Hematopoietic multipotent progenitor cell treated with erythropoietin and hydrocortisone succinate and interleukin-3 and kit ligand, for 17 days (in vitro differentiated cells): Measurements from ENCODE around the gene TELO2.

Experiments used
- DNase-seq: peaks from one replicate; pipeline ENCODE4 v3.0.0-alpha.2; 2015; ENCODE audit warnings: low spot score

TELO2 gene

DNA sequence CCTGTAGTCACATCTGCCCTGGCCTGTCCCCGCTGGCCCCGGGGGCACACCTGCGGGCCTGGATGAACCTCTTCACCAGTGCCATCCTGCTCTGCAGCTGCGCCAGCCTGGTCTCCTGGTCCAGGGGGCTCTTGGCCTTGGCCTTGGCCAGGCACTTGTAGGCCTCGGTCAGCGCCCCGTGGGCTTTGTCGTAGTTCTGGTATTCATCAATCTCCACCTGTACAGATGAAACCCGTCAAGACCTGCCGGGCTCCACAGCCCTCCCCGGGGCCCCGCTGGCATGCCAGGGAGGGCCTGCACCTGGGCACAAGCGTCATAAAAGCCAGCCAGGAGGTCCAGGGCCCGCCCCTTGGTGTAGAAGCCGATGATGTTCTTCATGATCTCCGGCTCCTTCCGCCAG lies 26.7 kb downstream of the TELO2 start:
- DNase-seq = no peak

- no peak for DNase-seq
These were observed 27.3 kb downstream of the TELO2 start for GRCh38 chr16:1520461-1520860.

DNA sequence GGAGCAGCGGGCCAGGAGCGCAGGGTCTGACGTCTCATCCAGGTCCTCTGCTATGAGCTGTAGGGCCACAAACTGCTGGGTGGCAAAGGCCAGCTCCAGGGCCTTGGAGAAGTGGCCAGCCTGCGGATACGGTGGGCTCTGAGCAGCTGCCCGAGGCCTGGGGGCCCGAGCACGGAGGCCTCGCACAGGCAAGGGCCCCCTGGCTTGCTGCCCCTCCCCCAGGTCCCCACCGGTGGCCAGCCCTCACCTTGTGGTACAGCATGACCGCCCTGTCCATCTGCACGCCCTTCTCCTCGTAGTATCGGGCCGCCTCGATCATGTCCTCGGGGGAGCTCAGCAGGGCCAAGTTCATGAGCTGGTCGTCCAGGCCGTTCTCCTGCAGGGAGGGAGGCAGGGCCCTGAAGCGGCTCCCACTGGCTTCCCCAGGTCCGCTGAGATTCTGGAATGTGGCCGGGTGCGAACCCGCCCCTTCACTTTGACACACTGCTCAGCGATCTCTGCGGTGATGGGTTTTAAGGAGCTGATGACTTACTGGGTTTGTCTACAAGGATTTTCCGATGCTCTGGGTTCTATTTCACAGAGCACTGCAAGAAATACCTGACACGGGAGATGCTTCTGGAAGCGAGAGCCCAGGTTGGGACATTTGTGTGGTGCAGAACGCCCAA lies 30.6 kb downstream of the TELO2 start:
- DNase-seq = no peak

DNA sequence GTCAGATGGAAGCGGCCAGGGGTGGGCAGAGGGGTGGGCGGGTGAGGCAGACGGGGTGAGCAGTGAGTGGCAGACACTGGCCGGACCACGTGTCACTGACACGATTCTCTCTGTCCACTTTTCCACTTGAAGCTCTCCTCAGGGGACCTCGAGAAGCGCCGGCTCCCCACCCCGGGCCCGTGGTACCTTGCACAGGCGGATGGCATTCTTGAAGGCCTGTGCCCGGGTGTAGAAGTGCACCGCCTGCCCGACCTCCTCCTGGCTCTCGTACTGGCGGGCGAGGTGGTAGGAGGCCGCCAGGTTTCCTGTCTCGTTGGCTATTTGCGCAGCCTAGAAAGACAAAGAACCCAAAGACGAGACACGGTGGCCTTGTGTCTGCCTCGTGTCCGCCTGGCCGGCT lies 31.2 kb downstream of the TELO2 start:
- DNase-seq = no peak

DNA sequence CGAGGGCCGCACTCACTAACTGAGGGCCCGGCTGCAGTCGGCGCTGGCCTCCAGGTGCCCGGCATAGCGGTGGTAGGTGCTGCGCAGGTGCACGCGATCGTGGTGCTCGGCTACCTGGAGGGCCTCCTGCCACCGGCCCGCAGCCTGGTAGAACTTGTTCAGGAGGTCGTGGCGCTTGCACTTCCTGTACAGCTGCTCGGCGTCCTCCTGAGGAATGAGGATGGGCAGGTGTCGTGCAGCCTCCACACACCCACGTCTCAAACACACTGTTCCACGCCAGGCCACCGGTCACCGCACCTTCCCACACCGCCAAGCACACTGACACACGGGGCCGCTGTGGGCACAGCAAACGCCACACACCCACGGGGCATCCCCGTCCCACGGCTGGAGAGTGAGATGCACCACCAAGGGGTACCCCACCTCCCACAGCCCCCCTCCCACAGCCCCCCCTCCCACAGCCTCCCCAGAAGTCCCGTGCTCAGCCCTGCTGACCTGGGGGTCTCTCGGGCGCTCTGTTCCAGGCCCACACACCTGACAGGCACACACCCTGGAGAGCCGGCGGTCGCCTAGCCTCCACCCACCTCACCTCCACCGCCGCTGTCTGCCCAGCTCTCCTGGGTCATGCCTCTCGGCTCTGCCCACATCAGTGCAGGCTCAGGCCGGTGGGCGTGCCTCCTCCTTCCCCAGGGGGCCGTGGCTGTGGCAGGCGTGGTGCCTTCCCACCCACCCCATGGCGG lies 32.9 kb downstream of the TELO2 start:
- no peak for DNase-seq

- DNase-seq = no peak
These were observed 33.7 kb downstream of the TELO2 start for GRCh38 chr16:1526608-1527555.

- no peak for DNase-seq
These were observed 35.0 kb downstream of the TELO2 start for GRCh38 chr16:1527836-1528811.

GRCh38 chr16:1528921-1529537 lies 35.9 kb downstream of the TELO2 start:
- no peak for DNase-seq

- no peak for DNase-seq
These were observed 37.3 kb downstream of the TELO2 start for GRCh38 chr16:1530349-1530882.

DNA sequence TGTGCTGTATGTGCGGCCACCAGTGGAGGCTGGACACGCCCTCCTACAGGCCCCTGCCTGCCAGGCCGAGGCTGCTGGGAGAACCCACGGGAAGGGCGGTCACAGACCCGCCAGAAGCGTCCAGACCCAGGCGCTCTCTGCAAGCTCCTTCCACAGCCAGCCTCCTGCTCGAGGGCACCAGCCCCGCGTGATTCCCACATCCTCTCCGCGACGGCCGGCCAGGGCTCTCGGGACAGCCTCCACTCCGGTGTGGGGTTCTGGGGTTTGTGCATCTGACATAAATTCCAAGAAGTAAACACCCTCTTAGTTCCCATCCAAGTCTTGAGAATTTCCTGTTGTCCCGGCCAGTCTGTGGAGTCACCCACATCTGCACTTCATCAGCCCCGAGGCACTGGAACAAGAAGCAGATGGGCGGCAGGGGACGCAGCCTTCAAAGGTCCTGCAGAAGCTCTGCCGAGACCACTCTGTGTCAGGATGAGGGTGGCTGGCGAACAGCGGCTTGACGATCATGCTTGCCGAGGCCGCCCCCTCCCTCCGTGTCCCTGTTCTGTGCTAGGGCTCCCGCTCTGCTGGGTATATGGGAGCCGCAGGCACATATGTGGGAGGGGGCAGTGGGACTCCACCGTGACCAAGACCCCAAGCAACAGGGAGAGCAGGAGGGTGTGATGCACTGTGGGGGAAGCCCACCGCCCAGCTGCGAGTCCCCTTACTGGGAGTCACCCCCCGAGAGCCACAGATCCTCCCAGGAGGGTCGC lies 37.9 kb downstream of the TELO2 start:
- DNase-seq = no peak

DNA sequence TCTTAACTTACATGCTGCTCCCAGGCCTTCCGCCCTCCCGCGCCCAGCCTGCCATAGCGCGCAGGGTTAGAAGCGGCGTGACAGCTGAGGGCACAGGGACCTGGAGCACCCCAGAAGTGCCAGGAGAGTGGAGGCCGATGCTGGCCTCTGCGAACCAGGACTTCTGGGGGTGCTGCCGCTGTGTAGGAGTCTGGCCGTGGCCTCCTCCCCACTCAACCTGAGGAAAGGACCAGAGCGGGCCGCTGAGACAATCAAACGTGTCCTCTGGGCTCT lies 38.4 kb downstream of the TELO2 start:
- DNase-seq = no peak

- no peak for DNase-seq
These were observed 39.1 kb downstream of the TELO2 start for GRCh38 chr16:1532081-1532760.

GRCh38 chr16:1532771-1533170 lies 39.6 kb downstream of the TELO2 start:
- no peak for DNase-seq

- no peak for DNase-seq
These were observed 40.3 kb downstream of the TELO2 start, which contains the start of gene TMEM204 for GRCh38 chr16:1533443-1533951. TSS of gene TMEM204 (plus strand) at chr16:1533666. CDS start at chr16:1534276, 610 bp downstream.

DNA sequence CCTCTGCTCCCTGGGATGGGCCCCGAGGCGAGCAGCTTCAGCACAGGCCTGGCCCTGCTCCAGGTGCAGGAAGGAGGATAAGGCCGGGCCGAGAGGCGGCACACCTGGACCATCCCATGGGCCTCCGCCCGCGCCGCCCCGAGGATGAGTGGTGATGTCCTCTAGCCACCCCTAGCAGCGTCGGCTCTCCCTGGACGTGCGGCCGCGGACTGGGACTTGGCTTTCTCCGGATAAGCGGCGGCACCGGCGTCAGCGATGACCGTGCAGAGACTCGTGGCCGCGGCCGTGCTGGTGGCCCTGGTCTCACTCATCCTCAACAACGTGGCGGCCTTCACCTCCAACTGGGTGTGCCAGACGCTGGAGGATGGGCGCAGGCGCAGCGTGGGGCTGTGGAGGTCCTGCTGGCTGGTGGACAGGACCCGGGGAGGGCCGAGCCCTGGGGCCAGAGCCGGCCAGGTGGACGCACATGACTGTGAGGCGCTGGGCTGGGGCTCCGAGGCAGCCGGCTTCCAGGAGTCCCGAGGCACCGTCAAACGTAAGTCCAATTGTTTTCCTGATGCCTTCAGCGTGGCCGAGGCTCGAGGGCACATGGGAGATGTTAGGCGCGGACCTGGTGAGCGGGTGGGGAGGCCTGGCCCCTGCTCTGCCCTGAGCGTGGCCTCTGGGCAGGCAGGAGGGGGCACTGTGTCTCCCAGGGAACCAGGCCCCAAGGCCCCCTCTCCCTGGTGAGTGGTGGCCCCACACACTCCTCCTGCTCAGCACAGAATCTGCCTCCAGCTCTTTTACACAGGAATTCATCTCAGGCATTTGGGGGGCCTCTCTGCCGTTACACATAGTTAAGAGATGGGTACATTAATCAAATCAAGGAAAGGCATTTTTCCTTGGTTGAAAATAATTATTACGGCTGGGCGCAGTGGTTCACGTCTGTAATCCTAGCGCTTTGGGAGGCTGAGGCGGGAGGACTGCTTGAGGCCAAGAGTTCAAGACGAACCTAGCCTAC lies 41.2 kb downstream of the TELO2 start:
- DNase-seq = no peak

DNA sequence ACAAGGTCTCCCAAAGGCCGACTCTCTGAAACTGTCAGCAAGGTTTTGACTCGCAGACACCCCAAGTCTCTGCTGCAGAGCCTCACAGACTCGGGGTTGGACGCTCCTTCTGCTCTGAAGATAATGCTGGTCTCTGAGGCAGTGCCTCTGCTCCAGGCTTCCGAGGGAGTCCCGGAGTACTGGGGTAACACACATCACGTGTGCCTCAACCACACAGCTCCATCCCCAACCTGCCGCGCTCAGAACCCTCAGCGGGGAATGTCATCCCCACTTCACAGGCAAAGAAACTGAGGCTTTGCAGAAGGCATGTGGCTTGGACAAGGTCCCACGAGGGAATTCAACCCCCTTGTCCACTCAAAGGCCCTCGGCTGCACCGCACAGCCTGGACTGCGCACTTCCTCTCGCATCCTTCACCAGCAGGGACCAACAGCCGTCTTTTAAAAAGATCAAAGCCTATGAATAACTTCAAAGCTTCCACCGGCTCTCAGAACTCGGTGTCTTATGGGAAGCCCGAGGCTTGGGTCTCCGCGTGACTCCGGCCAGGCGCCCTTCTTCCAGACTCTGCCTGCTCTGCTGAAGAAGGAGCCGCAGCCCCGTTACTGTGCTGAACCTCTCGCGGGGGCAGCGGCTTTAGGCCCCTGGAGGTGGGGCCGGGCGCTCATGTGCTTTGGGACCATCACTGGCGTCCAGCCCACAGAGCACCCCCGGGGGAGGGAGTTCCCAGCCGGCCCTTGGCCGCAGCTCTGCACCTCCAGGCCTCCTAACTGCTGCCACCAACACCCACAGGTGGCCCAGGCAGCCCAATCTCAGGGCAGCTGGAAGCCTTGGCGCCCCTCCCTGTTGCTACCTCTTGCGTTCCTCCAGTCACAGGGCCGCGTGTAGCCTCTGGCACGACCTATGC lies 42.5 kb downstream of the TELO2 start:
- DNase-seq = no peak

DNA sequence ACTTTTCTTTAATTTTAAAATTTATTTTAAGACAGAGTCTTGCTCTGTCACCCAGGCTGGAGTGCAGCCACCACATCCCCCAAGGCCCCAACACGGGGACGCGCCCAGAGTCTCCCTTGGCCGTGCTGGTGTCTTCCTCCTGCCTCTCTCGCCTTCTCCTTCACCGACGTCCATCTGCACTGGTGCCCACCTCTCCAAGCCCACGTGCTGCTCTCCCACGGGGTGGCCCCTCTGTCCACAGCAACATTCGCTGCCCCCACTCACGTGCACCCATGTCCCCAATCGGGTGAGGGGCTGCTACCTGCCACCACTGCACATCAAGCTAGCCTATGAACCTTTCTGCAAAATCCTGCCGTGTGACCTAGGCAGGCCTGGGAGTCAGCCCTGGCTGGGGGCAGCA lies 43.4 kb downstream of the TELO2 start:
- DNase-seq = no peak
